ENCODE results near the gene UBR7.

UBR7 gene

DNA sequence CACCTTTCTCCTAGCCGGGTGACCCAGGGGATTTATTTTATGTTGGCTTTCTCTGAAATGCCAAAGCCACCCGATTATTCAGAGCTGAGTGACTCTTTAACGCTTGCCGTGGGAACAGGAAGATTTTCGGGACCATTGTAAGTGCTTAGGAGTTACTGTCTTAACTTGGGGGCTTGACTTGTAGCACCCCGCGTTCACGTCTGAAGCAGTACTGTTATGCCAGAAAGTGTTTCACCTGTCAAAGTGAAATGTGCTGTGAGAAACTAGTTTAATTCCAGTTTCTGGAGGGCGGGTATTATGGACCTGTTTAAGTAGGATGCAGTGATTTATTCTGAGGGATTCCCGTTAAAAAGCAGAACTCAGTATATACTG, 21.7 kb upstream of the UBR7 start:
- TF ChIP-seq CTCF (IDR thresholded peaks at IDR 0.05; ENCODE audit: borderline replicate concordance, control extremely low read depth, extremely low read depth, insufficient read depth, missing control alignments) = no peak
- DNase-seq (ENCODE audit: low spot score) = peak; percentile 24
- in situ Hi-C loops (cut with MboI; ENCODE audit: low sequenced_read_pairs, unreplicated experiment) = no loop called here

DNA sequence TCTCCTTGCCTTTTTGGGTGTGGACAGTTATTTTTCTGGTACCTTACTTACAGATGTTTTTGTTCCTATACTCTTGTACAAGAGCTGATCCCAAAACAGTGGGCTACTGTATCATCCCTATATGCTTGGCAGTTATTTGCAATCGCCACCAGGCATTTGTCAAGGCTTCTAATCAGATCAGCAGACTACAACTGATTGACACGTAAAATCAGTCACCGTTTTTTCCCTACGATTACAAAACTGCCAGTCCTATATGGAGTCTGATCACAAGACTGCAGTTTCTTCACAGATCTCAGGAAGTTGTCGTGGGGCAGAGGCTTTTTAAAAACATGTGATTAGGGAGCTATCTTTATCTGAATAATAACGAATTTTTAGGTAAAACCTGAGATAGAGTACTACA, 20.6 kb upstream of the UBR7 start:
- in situ Hi-C loops (cut with MboI; ENCODE audit: low sequenced_read_pairs, unreplicated experiment) = no loop called here
- no peak for TF ChIP-seq CTCF (IDR thresholded peaks at IDR 0.05; ENCODE audit: borderline replicate concordance, control extremely low read depth, extremely low read depth, insufficient read depth, missing control alignments)
- DNase-seq (ENCODE audit: low spot score) = no peak

- no peak for TF ChIP-seq CTCF (IDR thresholded peaks at IDR 0.05; ENCODE audit: borderline replicate concordance, control extremely low read depth, extremely low read depth, insufficient read depth, missing control alignments)
- DNase-seq (ENCODE audit: low spot score) = no peak
- in situ Hi-C loops (cut with MboI; ENCODE audit: low sequenced_read_pairs, unreplicated experiment) = no loop called here
Observed at GRCh38 chr14:93186956-93187355, 20.1 kb upstream of the UBR7 start.

- in situ Hi-C loops (cut with MboI; ENCODE audit: low sequenced_read_pairs, unreplicated experiment) = no loop called here
- no peak for TF ChIP-seq CTCF (IDR thresholded peaks at IDR 0.05; ENCODE audit: borderline replicate concordance, control extremely low read depth, extremely low read depth, insufficient read depth, missing control alignments)
- DNase-seq (ENCODE audit: low spot score) = no peak
Observed at GRCh38 chr14:93195316-93195999, 11.6 kb upstream of the UBR7 start.

DNA sequence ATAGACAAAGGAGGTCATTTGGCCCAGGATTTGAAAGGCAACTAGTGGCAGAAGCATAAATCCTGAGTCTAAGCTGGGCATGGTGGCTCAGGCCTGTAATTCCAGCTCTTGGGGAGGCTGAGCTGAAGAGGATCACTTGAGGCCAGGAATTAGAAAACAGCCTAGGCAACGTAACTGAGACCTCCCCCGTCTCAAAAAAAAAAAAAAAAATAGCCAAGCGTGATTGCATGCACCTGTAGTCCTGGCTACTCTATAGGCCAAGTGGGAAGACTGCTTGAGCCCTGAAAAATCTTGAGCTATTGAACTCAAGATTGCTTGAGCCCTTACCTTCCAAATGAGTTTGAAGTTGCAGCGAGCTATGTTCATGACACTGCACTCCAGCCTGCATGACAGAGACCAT, 8.0 kb upstream of the UBR7 start:
- in situ Hi-C loops (cut with MboI; ENCODE audit: low sequenced_read_pairs, unreplicated experiment) = no loop called here
- no peak for TF ChIP-seq CTCF (IDR thresholded peaks at IDR 0.05; ENCODE audit: borderline replicate concordance, control extremely low read depth, extremely low read depth, insufficient read depth, missing control alignments)
- no peak for DNase-seq (ENCODE audit: low spot score)

DNA sequence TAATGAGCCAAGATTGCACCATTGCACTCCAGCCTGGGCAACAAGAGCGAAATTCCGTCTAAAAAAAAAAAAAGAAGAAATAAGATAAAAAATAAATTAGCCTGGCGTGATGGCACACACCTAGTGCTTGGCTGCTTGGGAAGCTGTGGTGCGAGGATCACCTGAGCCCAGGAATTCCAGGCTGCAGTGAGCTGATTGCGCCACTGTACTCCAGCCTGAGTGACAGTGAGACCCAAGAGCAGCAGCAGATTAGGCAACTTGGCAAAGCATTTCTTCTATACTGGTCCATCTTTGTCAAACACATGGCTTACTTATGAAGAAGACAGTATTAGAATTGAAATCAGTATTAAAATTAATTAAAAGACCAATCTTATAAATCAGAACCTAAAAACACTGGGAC, 6.5 kb upstream of the UBR7 start:
- in situ Hi-C loops (cut with MboI; ENCODE audit: low sequenced_read_pairs, unreplicated experiment) = no loop called here
- DNase-seq (ENCODE audit: low spot score) = no peak

More for the DNA sequence above, 6.5 kb upstream of the UBR7 start:
- TF ChIP-seq CTCF (IDR thresholded peaks at IDR 0.05; ENCODE audit: borderline replicate concordance, control extremely low read depth, extremely low read depth, insufficient read depth, missing control alignments) = no peak

All from GM13976 (cell line).